Thoracic aorta (tissue), 2 donors: ENCODE measurements around the gene ARID1B. TPM values are rescaled to one million over a fixed set of nuclear protein-coding genes. Genes with fewer than 3 reads are reported as not detected.

Source experiments
- ATAC-seq: fragments of 150-250 bp; one replicate; pipeline ENCODE4 v1.8.0; 2017; ENCODE audit warnings: low read depth; ENCODE audit not compliant: insufficient number of reproducible peaks, low FRiP score
- DNase-seq: peaks from one replicate; pipeline ENCODE4 v3.0.0-alpha.2; 2020; ENCODE audit warnings: low spot score
- H3K27ac ChIP-seq, 2 donors: fragments of 200-600 bp; sonication (generic); 1 replicate in 1 of 2; 2 replicates in 1 of 2; pipeline ENCODE4 v1.5.1; 2016; ENCODE audit warnings: mild to moderate bottlenecking in 2 of 2, moderate library complexity in 2 of 2
- H3K27me3 ChIP-seq: fragments of 200-600 bp; sonication (generic); replicated peaks from 2 replicates; pipeline ENCODE4 v1.6.0; 2016; ENCODE audit warnings: mild to moderate bottlenecking; ENCODE audit not compliant: insufficient read depth
- H3K36me3 ChIP-seq: fragments of 200-600 bp; sonication (generic); one replicate; pipeline ENCODE4 v1.5.1; 2016
- H3K4me1 ChIP-seq, 2 donors: fragments of 200-600 bp; sonication (generic); 1 replicate in 1 of 2; 2 replicates in 1 of 2; pipeline versions ENCODE4 v1.5.1 to v1.6.0; 2016; ENCODE audit warnings: low read depth in 2 of 2, mild to moderate bottlenecking in 1 of 2; ENCODE audit not compliant: control insufficient read depth in 1 of 2
- H3K4me3 ChIP-seq: fragments of 200-600 bp; sonication (generic); 2 replicates; pipeline ENCODE4 v1.5.1; 2016; ENCODE audit warnings: mild to moderate bottlenecking
- H3K9me3 ChIP-seq: fragments of 200-600 bp; sonication (generic); 2 replicates; pipeline ENCODE4 v1.5.1; 2016
- CTCF ChIP-seq: fragments of 200-600 bp; sonication (generic); IDR thresholded peaks from one replicate; pipeline ENCODE4 v1.5.1; 2019; ENCODE audit warnings: antibody characterized with exemption
- total RNA-seq, 2 donors: library from RNA; depleted of rRNA; stranded (reverse); fragments of >200 nt; gene quantifications; one replicate each; pipeline versions ENCODE4 v1.1.0 to v1.2.3, GENCODE V29; 2016

The ARID1B gene
- total RNA-seq, 2 donors from 2014 or later: 120 to 158 TPM

DNA sequence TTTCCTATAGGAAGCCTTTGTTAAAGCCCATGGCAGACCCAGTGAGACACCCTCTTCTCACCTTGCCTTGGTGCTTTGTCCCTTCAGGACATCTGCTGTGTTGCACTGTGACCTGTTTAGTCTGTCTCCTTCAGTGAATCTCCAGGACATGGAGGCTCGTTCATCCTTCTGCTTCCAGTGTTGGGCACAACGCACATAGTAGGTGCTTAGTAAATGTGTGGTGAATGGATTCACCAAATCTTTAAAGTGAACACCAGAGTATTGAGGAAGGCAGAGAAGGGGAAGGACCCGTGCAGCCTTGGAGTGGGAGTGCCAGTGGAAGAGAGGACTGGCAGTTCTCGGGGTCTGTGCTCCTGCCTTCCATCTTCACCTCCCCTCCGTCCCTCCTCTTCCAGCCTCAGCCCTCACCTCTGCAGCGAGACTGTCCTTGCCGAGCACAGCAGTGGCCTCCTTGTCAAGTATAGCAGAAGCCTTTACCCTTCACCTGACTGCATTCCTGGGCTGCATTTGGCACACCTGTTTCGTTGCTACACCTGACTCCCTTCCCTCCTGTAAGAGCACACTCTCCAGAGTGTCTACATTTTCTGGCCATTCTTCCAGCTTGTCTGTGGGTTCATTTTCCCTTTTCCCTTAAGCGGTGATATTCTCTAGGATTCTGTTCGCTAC is 49.2 kb downstream of the ARID1B start:
- no peak for DNase-seq
- Histone ChIP-seq H3K27ac (no peak overlapping the region), H3K36me3 (no peaks in the 10 kb centered on the region), H3K4me3 (no peak overlapping the region), H3K9me3 (no peaks in the 10 kb centered on the region), H3K4me1 (peaks cover 37 to 67% of the 10 kb centered on the region in 2 donors), H3K27me3 (no peaks in the 10 kb centered on the region)
- no peak for ATAC-seq
- TF ChIP-seq CTCF: no peak

DNA sequence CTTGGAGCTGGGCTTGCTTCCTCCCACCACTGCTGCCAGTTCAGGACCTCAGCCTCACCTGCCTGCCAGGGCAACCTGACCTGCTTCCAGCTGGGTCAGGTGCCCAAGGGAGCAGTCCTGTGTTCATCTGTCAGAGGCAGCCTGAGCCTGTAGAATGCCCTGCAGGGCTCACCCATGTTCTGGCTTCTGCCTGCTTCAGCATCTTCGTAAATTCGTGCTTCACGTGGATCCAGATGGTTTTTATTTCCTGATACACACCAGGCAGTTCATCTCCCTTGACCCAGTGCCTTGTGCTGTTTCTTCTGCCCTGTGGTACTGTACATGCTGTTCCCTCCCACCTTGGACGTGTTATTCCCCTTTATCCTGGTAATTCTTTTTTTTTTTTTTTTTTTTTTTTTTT is 50.2 kb downstream of the ARID1B start:
- ATAC-seq: no peak
- H3K4me3 ChIP-seq: peak overlapping the region; percentile 22
- DNase-seq: no peak
- H3K36me3 ChIP-seq: no peaks in the 10 kb centered on the region
- H3K27me3 ChIP-seq: no peaks in the 10 kb centered on the region
- no peaks in the 10 kb centered on the region for H3K9me3 ChIP-seq
- peaks cover 39 to 65% of the 10 kb centered on the region in 2 donors for H3K4me1 ChIP-seq
- peak overlapping the region; percentile 9 to 63 for H3K27ac ChIP-seq
- no peak for TF ChIP-seq CTCF

- H3K36me3 ChIP-seq: no peaks in the 10 kb centered on the region
- no peak for TF ChIP-seq CTCF
- no peak overlapping the region for H3K4me3 ChIP-seq
- peak overlapping the region; percentile 63 to 81 for H3K27ac ChIP-seq
- H3K9me3 ChIP-seq: no peaks in the 10 kb centered on the region
- H3K27me3 ChIP-seq: no peaks in the 10 kb centered on the region
- ATAC-seq (peak; percentile 79), DNase-seq (no peak)
- H3K4me1 ChIP-seq: peaks cover 39 to 65% of the 10 kb centered on the region in 2 donors
Observed at GRCh38 chr6:156828280-156828703, 51.1 kb downstream of the ARID1B start.

GRCh38 chr6:156830126-156830525 is 52.9 kb downstream of the ARID1B start:
- no peak for TF ChIP-seq CTCF

DNA sequence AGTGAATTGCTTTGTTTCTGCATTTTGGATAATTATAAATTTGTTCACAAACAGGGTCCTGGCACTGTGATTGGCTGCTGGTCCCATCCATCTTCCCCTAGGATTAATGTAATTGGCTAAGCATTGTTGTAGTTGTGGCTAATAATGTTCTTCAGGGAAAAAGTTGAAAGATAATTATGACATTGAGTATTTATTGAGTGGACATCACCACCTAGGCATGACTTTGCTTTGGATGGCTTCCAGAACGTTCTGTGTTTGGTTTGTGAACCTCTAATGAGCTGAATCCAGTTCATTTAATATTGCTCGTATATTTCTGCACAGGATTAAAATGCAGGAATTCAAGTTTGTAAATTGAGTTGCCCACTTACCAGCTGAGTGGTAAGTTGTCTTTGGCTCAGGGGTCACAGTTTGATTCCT is 55.1 kb downstream of the ARID1B start:
- ATAC-seq: no peak
- Histone ChIP-seq H3K27me3 (no peaks in the 10 kb centered on the region), H3K4me3 (no peak overlapping the region), H3K36me3 (no peaks in the 10 kb centered on the region), H3K27ac (peak overlapping the region in 1 of 2 donors; percentile 46), H3K9me3 (no peaks in the 10 kb centered on the region), H3K4me1 (peaks cover 33 to 42% of the 10 kb centered on the region in 2 donors)
- TF ChIP-seq CTCF: no peak
- no peak for DNase-seq

More at GRCh38 chr6:156830126-156830525, 52.9 kb downstream of the ARID1B start:
- ATAC-seq: no peak
- Histone ChIP-seq H3K27me3 (no peaks in the 10 kb centered on the region), H3K4me3 (no peak overlapping the region), H3K4me1 (peaks cover 42 to 57% of the 10 kb centered on the region in 2 donors), H3K36me3 (no peaks in the 10 kb centered on the region), H3K27ac (no peak overlapping the region), H3K9me3 (no peaks in the 10 kb centered on the region)
- DNase-seq: no peak
